ENCODE results near the gene EPS8L1. TPM values are rescaled to one million over a fixed set of nuclear protein-coding genes. Genes with fewer than 3 reads are reported as not detected.

The EPS8L1 gene
- total RNA-seq, 1 donor from 2014 or later = 7.5 TPM

- DNase-seq (ENCODE audit: low read depth, low spot score) = no peak
Observed at GRCh38 chr19:55115446-55116065, 39.9 kb downstream of the EPS8L1 start.

DNA sequence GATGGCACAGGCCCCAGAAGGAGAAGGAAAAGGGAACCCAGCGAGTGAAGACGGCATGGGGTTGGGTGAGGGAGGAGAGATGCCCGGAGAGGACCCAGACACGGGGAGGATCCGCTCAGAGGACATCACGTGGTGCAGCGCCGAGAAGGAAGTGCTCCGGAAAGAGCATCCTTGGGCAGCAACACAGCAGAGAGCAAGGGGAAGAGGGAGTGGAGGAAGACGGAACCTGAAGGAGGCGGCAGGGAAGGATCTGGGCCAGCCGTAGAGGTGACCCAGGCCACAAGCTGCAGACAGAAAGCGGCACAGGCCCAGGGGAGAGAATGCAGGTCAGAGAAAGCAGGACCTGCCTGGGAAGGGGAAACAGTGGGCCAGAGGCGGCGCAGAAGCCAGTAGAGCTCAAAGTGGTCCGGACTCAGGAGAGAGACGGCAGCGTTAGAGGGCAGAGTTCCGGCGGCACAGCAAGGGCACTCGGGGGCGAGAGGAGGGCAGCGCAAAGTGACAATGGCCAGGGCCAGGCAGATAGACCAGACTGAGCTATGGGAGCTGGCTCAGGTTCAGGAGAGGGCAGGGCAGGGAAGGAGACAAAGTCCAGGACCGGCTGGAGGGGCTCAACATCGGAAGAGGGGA, 40.7 kb downstream of the EPS8L1 start:
- no peak for DNase-seq (ENCODE audit: low read depth, low spot score)

DNA sequence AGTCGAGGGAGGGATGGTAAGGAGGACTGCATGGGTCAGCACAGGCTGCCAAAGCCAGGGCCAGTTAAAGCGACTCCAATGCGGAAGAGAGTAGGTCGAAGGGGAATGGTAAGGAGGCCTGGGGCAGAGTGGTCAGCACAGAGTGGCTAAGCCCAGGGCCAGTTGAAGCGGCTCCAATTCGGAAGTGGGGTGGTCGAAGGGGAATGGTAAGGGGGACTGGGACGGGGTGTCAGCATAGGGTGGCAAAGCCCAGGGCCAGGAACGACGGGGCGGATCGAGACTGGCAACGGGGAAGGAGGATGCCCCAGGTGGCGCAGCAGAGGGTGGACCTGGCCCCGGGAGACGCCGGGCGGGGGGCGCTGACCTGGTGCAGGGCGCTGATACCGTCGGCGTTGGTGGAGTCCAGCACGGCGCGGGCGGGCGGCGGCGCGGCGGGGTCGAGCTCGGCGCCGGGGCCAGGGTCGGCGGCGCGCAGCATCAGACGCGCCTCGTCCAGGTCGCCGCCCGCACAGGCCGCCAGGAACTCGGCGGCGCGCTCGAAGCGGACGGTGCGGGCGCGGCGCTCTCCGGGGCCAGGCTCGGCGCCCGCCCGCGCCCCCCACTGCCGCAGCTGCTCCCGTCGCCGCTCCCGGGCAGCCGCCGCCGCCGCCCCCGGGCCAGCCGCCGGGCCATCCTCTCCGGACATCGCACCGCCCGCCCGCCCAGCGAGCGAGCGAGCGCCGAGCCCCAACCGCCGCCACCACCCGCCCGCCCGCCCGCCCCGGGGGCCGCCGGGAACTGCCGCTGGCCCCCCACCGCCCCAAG, 41.4 kb downstream of the EPS8L1 start, which contains the start of gene PPP1R12C:
TSS of gene PPP1R12C (minus strand) at position 779 of the 804 bp plus-strand sequence. CDS start at position 685, 94 bp downstream.
- DNase-seq (ENCODE audit: low read depth, low spot score) = no peak

GRCh38 chr19:55117663-55118391, 42.2 kb downstream of the EPS8L1 start:
- peak; percentile 97 for DNase-seq (ENCODE audit: low read depth, low spot score)

- DNase-seq (ENCODE audit: low read depth, low spot score) = no peak
Observed at GRCh38 chr19:55118401-55118991, 42.8 kb downstream of the EPS8L1 start.

- no peak for DNase-seq (ENCODE audit: low read depth, low spot score)
Observed at GRCh38 chr19:55119053-55119452, 43.4 kb downstream of the EPS8L1 start.

GRCh38 chr19:55131421-55131820, 55.8 kb downstream of the EPS8L1 start:
- no peak for DNase-seq (ENCODE audit: low read depth, low spot score)

DNA sequence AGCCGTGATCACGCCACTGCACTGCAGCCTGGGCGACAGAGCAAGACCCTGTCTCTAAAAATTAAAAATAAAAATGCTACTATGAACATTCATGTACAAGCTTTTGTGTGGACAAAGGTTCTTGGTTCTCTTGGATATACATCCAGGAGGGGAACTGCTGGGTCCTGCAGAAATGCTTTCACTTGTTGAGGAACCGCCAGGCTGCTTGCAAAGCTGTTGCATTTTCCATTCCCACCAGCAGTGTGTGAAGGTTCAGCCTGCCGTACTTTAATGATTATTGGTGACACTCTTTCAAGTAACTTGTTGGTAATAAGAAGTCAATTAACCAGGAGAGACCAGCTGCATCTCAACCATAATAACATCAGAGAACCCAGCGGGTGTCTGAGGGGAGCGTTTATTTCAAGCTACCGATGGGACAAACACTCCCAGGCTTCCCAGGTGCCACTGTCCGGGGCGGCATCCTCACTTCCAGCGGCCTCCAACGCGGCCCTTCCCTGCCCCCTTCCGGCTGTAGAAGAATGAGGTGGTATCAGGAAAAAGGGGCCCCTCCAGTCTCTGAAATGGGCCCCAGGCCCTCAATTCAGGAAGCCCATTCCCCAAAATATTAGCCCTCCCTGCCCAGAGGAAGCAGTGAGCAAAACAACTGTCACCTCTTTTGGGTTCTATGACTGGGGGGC, 56.9 kb downstream of the EPS8L1 start:
- DNase-seq (ENCODE audit: low read depth, low spot score) = no peak

DNA sequence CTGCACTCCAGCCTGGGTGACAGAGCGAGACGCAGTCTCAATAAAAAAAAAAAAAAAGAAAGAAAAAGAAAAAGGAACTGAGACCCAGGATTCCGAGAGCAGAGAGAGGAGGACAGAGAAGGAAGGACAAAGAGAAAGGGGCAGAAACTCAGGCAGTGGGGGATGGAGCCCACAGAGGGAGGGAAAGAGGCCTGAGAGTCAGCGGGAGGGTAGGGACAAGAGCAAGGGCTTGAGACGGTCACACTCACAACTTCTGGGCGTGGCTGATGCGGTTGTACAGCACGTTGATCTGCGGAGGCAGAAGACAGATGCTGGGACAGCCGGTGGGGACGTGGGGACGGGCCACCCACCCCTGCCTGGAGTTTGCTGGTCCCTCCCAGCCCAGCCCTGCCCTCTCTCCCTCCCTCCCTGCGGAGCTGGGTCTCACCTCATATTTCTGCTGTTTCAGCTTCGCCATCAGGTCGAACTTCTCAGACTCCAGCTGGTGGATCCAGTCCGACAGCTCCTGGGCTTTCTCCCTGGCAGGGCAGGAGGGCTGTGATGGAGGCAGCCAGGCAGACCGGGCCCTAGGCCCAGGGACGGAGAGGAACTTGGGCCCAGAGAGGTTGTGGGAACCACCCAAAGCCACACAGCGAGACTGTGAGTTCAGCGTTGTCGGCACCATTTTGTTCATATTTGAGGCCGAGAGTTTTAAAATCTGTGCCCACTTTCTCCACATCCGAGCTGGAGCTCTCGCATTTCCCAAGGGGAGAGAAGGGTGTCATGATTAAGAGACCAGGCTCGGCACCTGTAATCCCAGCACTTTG, 58.2 kb downstream of the EPS8L1 start:
- DNase-seq (ENCODE audit: low read depth, low spot score) = no peak

- DNase-seq (ENCODE audit: low read depth, low spot score) = no peak
Observed at GRCh38 chr19:55134736-55135135, 59.1 kb downstream of the EPS8L1 start.

DNA sequence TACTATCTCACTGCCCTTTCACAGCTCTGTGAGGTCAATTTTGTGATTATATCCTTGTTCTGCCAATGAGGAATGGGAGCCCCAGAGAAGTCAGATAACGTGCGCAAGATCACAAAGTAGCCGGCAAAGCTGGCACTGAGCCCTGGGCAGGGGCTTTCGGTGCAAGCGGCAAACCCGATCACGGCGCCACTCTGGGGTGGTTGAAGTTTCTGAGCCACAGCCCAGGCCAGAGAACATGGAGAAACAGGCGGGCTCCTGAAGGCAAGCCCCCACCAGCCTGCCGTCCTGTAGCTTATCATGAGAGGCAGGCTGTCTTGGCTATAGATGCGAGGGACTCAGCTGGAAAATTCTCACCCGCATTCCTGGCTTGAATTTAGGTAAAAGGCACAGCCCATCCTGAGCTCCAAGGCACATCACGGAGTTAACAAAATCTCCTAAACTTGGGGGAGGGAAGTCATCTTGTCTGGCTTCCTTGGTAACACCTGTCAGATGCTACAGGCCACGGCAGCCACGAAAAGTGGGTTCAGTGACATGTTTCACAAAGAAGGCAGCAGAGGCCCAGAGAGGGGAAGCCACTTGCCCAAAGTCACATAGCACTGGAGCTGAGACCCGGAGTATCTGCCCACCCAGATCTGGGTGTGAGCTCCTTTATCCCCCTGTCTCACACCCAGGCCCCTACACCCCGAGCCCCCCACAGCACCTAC, 60.9 kb downstream of the EPS8L1 start:
- DNase-seq (ENCODE audit: low read depth, low spot score) = no peak

Other genes with a start within 250 kb of the EPS8L1 start
- not detected in 2 replicates for gene KIR2DS4, start 243.2 kb upstream of the EPS8L1 start, total RNA-seq
- gene KIR3DL2, start 225.4 kb upstream of the EPS8L1 start, total RNA-seq = not detected in 2 replicates
- gene FCAR, start 201.6 kb upstream of the EPS8L1 start, total RNA-seq = not detected in 2 replicates
- gene NCR1, start 169.7 kb upstream of the EPS8L1 start, total RNA-seq = not detected in 2 replicates
- not detected in 2 replicates for gene NLRP7, start 128.3 kb upstream of the EPS8L1 start, total RNA-seq
- 0.20 and 0.28 TPM in 2 replicates for gene NLRP2, start 109.5 kb upstream of the EPS8L1 start, total RNA-seq
- not detected in 2 replicates for gene GP6, start 37.6 kb upstream of the EPS8L1 start, total RNA-seq
- gene RDH13, start 12.7 kb upstream of the EPS8L1 start, total RNA-seq = 10.6 and 13.8 TPM in 2 replicates
- 34.8 and 37.1 TPM in 2 replicates for gene PPP1R12C, start 41.8 kb downstream of the EPS8L1 start, total RNA-seq
- gene TNNT1, start 73.3 kb downstream of the EPS8L1 start, total RNA-seq = 2.0 and 2.3 TPM in 2 replicates
- gene TNNI3, start 81.9 kb downstream of the EPS8L1 start, total RNA-seq = not detected in 2 replicates
- 0.32 and 0.73 TPM in 2 replicates for gene DNAAF3, start 90.7 kb downstream of the EPS8L1 start, total RNA-seq
- gene SYT5, start 104.4 kb downstream of the EPS8L1 start, total RNA-seq = not detected in 2 replicates
- gene PTPRH, start 133.6 kb downstream of the EPS8L1 start, total RNA-seq = 0.46 and 1.2 TPM in 2 replicates
- 0.73 and 1.1 TPM in 2 replicates for gene TMEM86B, start 152.9 kb downstream of the EPS8L1 start, total RNA-seq
- gene PPP6R1, start 183.1 kb downstream of the EPS8L1 start, total RNA-seq = 32.5 and 33.0 TPM in 2 replicates
- 30.1 and 37.8 TPM in 2 replicates for gene HSPBP1, start 204.2 kb downstream of the EPS8L1 start, total RNA-seq
- gene BRSK1, start 208.1 kb downstream of the EPS8L1 start, total RNA-seq = 0.07 and 0.40 TPM in 2 replicates
- not detected in 2 replicates for gene TMEM150B, start 249.5 kb downstream of the EPS8L1 start, total RNA-seq